Endothelial cell of umbilical vein (primary cell): ENCODE data around the gene FOXRED2. TPM values are rescaled to one million over a fixed set of nuclear protein-coding genes. Genes with fewer than 3 reads are reported as not detected.

Source experiments
- BruUV-seq: library from RNA; stranded (reverse); fragments of 400-500 nt; replicated peaks from 2 replicates; lab custom pipeline; 2021; lab: Mats Ljungman, UMichigan
- CTCF ChIA-PET: fragments of 300-600, 350-600 bp; sonication (Branson Sonifier 250); formaldehyde crosslinking; loops from one replicate; lab custom pipeline; 2021; ENCODE audit warnings: antibody characterized with exemption, inconsistent platforms; lab: Charles Lee
- POLR2A ChIA-PET: fragments of 300-600, 350-600 bp; sonication (Branson Sonifier 250); formaldehyde crosslinking; loops from one replicate; lab custom pipeline; 2021; ENCODE audit warnings: antibody characterized with exemption, inconsistent platforms; lab: Charles Lee
- DNase-seq: peaks from one replicate; pipeline ENCODE4 v3.0.0-alpha.2; 2011; ENCODE audit warnings: low read depth, low spot score
- FAIRE-seq: peaks from 2 replicates; lab custom pipeline; 2011; peaks lifted over from hg19 to GRCh38; lab: Jason Lieb, UNC
- H2AFZ ChIP-seq: 2 replicates; pipeline ENCODE4 v1.6.0; 2012; ENCODE audit warnings: low read depth, low read length, control low read depth, inconsistent platforms
- H3K27ac ChIP-seq: 2 replicates; pipeline ENCODE4 v1.5.1; 2011; ENCODE audit warnings: low read depth, mild to moderate bottlenecking, control low read depth, low read length, moderate library complexity; ENCODE audit not compliant: insufficient read depth
- H3K27me3 ChIP-seq, 2 experiments: 2 replicates each; pipeline versions ENCODE4 v1.6.0 to v1.6.1; 2011; ENCODE audit warnings: low read length in 2 of 2, mixed read lengths in 1 of 2; ENCODE audit not compliant: control insufficient read depth in 2 of 2, insufficient read depth in 2 of 2
- H3K36me3 ChIP-seq, 2 experiments: 2 replicates in 1 of 2; 3 replicates in 1 of 2; pipeline ENCODE4 v1.5.1; 2011; ENCODE audit warnings: low read length in 2 of 2, mild to moderate bottlenecking in 1 of 2, moderate library complexity in 1 of 2; ENCODE audit not compliant: control insufficient read depth in 2 of 2, insufficient read depth in 2 of 2; ENCODE audit errors: extremely low read depth in 1 of 2
- H3K4me1 ChIP-seq: 3 replicates; pipeline ENCODE4 v1.5.1; 2011; ENCODE audit warnings: mild to moderate bottlenecking, low read length; ENCODE audit not compliant: control insufficient read depth, insufficient read depth; ENCODE audit errors: extremely low read depth
- H3K4me2 ChIP-seq: 2 replicates; pipeline ENCODE4 v1.6.1; 2011; ENCODE audit warnings: low read length, control low read depth, mixed read lengths; ENCODE audit not compliant: insufficient read depth
- H3K4me3 ChIP-seq, 3 experiments: fragments of 200-600 bp in 1 of 3; sonication (generic), shearing (Covaris generic) in 1 of 3; replicated peaks in 1 of 3; 2 replicates each; pipeline ENCODE4 v1.5.1; 2011 to 2016; ENCODE audit warnings: control low read depth in 3 of 3, low read length in 3 of 3, mild to moderate bottlenecking in 2 of 3, inconsistent platforms in 1 of 3, low read depth in 1 of 3, moderate library complexity in 1 of 3; ENCODE audit not compliant: insufficient read depth in 1 of 3
- H3K79me2 ChIP-seq: 2 replicates; pipeline ENCODE4 v1.6.0; 2012; ENCODE audit warnings: low read length, inconsistent platforms; ENCODE audit not compliant: control insufficient read depth, insufficient read depth
- H3K9ac ChIP-seq: replicated peaks from 2 replicates; pipeline ENCODE3; 2011; ENCODE audit warnings: low read length, control low read depth; ENCODE audit not compliant: insufficient read depth; ENCODE audit errors: extremely low read depth
- H3K9me1 ChIP-seq: replicated peaks from 3 replicates; pipeline ENCODE4 v1.6.0; 2011; ENCODE audit warnings: mild to moderate bottlenecking, low read length; ENCODE audit not compliant: control insufficient read depth, insufficient read depth; ENCODE audit errors: extremely low read depth
- H3K9me3 ChIP-seq: replicated peaks from 2 replicates; pipeline ENCODE4 v1.5.1; 2012; ENCODE audit warnings: low read length, inconsistent platforms; ENCODE audit not compliant: control insufficient read depth, insufficient read depth
- H4K20me1 ChIP-seq: replicated peaks from 2 replicates; pipeline ENCODE3; 2011; ENCODE audit warnings: mild to moderate bottlenecking, low read length; ENCODE audit not compliant: control insufficient read depth, insufficient read depth; ENCODE audit errors: extremely low read depth
- EZH2 ChIP-seq: IDR thresholded peaks from 2 replicates; pipeline ENCODE4 v1.6.1; 2012; ENCODE audit warnings: borderline replicate concordance, low read depth, mild to moderate bottlenecking, moderate library complexity, low read length, inconsistent platforms; ENCODE audit not compliant: severe bottlenecking
- FOS ChIP-seq: IDR thresholded peaks from 2 replicates; pipeline ENCODE4 v1.6.1; 2011; ENCODE audit warnings: mild to moderate bottlenecking, low read length, moderate library complexity, borderline replicate concordance; ENCODE audit not compliant: insufficient read depth
- GATA2 ChIP-seq: IDR thresholded peaks from 2 replicates; pipeline ENCODE4 v1.7.0; 2011; ENCODE audit warnings: low read depth, mild to moderate bottlenecking, moderate library complexity, mixed read lengths, low read length; ENCODE audit not compliant: insufficient read length, insufficient read depth
- JUN ChIP-seq: IDR thresholded peaks from 2 replicates; pipeline ENCODE4 v1.6.1; 2011; ENCODE audit warnings: borderline replicate concordance, low read depth; ENCODE audit not compliant: insufficient read length, insufficient read depth
- MAX ChIP-seq: IDR thresholded peaks from 2 replicates; pipeline ENCODE4 v1.6.1; 2011; ENCODE audit not compliant: insufficient read depth, insufficient read length
- POLR2A ChIP-seq: IDR thresholded peaks from 2 replicates; pipeline ENCODE4 v1.6.1; 2012; ENCODE audit warnings: low read depth, mild to moderate bottlenecking, control low read depth, low read length
- POLR2AphosphoS5 ChIP-seq: IDR thresholded peaks from 2 replicates; pipeline ENCODE4 v1.6.1; 2012; ENCODE audit warnings: low read depth, mild to moderate bottlenecking, control low read depth, low read length, moderate library complexity; ENCODE audit not compliant: insufficient read depth
- dilution Hi-C: fragments of 300-500 bp; cut with MboI; formaldehyde crosslinking; loops from one replicate; pipeline ENCODE4 v1.15.0; 2019; ENCODE audit warnings: low sequenced_read_pairs; ENCODE audit not compliant: extremely low pct_ligation_motif_present
- intact Hi-C: fragments of 100-400 bp; cut with micrococcal nuclease; formaldehyde crosslinking; loops from one replicate; pipeline ENCODE4 v1.10.0; 2022
- polyA plus RNA-seq, 4 experiments: library from polyadenylated mRNA; depleted of rRNA in 3 of 4; stranded (reverse) in 3 of 4; unstranded in 1 of 4; fragments of >200 nt; gene quantifications; 2 replicates each; pipeline versions ENCODE4 v1.2.1 to v1.2.3, GENCODE V29; 2011 to 2012; ENCODE audit warnings: missing spikeins in 1 of 4
- total RNA-seq: library from RNA; stranded (reverse); gene quantifications from 2 replicates; pipeline ENCODE4 v1.2.3, GENCODE V29; 2021
- TF ChIP-seq, protein P1 (sequence below), 2 donors: IDR thresholded peaks; 1 replicate in 1 of 2; 2 replicates in 1 of 2; pipeline ENCODE4 v1.5.1; 2011; ENCODE audit warnings: low read length in 2 of 2, mild to moderate bottlenecking in 2 of 2, moderate library complexity in 2 of 2, control low read depth in 1 of 2, inconsistent platforms in 1 of 2, low read depth in 1 of 2; ENCODE audit not compliant: insufficient read depth in 1 of 2; ENCODE audit errors: extremely low read depth in 1 of 2

The FOXRED2 gene
- total and polyA plus RNA-seq, 2 donors (not counting 3 experiments of a cell fraction or from before 2014, with no cell fraction given) = 8.4 to 20.4 TPM

- Histone ChIP-seq H3K79me2 (no peaks in the 10 kb centered on the region), H4K20me1 (no peaks in the 10 kb centered on the region), H3K9me1 (no peaks in the 10 kb centered on the region), H3K4me2 (peak overlapping the region; percentile 63), H3K27ac (peak overlapping the region; percentile 72), H3K9ac (peak overlapping the region; percentile 81), H3K4me3 (peak overlapping the region; percentile 20 to 50 (median 47)), H3K27me3 (no peaks in the 10 kb centered on the region), H3K4me1 (peaks cover 24% of the 10 kb centered on the region), H3K9me3 (no peaks in the 10 kb centered on the region), H2AFZ (peak overlapping the region; percentile 88), H3K36me3 (no peaks in the 10 kb centered on the region)
- ChIA-PET CTCF (interaction anchor here (1.0 to 3.0 kb wide), 3 partner anchors 15 to 87 kb away, joined by 3 to 22 read pairs (median 4); partner anchors contain the start of gene MYH9), POLR2A (interaction anchor here (1.5 kb wide), 1 partner anchor 67 kb away, joined by 4 read pairs; the partner anchor contains the start of gene MYH9)
- TF ChIP-seq FOS = peak; percentile 6
- no peak for TF ChIP-seq GATA2
- TF ChIP-seq, protein P1, sequence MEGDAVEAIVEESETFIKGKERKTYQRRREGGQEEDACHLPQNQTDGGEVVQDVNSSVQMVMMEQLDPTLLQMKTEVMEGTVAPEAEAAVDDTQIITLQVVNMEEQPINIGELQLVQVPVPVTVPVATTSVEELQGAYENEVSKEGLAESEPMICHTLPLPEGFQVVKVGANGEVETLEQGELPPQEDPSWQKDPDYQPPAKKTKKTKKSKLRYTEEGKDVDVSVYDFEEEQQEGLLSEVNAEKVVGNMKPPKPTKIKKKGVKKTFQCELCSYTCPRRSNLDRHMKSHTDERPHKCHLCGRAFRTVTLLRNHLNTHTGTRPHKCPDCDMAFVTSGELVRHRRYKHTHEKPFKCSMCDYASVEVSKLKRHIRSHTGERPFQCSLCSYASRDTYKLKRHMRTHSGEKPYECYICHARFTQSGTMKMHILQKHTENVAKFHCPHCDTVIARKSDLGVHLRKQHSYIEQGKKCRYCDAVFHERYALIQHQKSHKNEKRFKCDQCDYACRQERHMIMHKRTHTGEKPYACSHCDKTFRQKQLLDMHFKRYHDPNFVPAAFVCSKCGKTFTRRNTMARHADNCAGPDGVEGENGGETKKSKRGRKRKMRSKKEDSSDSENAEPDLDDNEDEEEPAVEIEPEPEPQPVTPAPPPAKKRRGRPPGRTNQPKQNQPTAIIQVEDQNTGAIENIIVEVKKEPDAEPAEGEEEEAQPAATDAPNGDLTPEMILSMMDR (IDR thresholded peaks at IDR 0.05; ENCODE audit: extremely low read depth in 1 of 2, insufficient read depth in 1 of 2, low read depth in 1 of 2, low read length in 2 of 2) = peak in 1 of 2 donors; percentile 8
- peak; percentile 32 for TF ChIP-seq POLR2A
- TF ChIP-seq POLR2AphosphoS5 = peak; percentile 72
- TF ChIP-seq JUN = no peak
- no peak for TF ChIP-seq MAX
- no peak for TF ChIP-seq EZH2
- FAIRE-seq (peak; percentile 87), DNase-seq (peak; percentile 92)
- BruUV-seq = no TSS peak
- intact Hi-C loops (loop anchor here (1.0 kb wide), 1 partner anchor 10 kb away; no protein-coding TSS in a partner anchor), dilution Hi-C loops (no loop called here)
Observed at GRCh38 chr22:36454916-36455570, 51.8 kb downstream of the FOXRED2 start.
